Ectodermal cell (in vitro differentiated cells): ENCODE results near the gene TFB1M.

Experiments
- H3K27ac ChIP-seq: 2 replicates; pipeline ENCODE4 v1.7.0; 2013; ENCODE audit warnings: mild to moderate bottlenecking, low read depth, low read length; ENCODE audit not compliant: insufficient read depth, poor library complexity, severe bottlenecking
- H3K27me3 ChIP-seq: 2 replicates; pipeline ENCODE4 v1.7.0; 2013; ENCODE audit warnings: mild to moderate bottlenecking, low read length; ENCODE audit not compliant: insufficient read depth, control insufficient read depth, poor library complexity, severe bottlenecking
- H3K36me3 ChIP-seq: one replicate; pipeline ENCODE4 v1.7.0; 2013; ENCODE audit warnings: low read length; ENCODE audit not compliant: control insufficient read depth, insufficient read depth
- H3K4me1 ChIP-seq: one replicate; pipeline ENCODE4 v1.7.0; 2013; ENCODE audit warnings: low read length; ENCODE audit not compliant: control insufficient read depth, insufficient read depth
- H3K4me3 ChIP-seq: 2 replicates; pipeline ENCODE4 v1.7.0; 2013; ENCODE audit warnings: low read depth, low read length, control low read depth; ENCODE audit not compliant: insufficient read depth
- H3K9me3 ChIP-seq: 2 replicates; pipeline ENCODE4 v1.7.0; 2013; ENCODE audit warnings: mild to moderate bottlenecking, low read length, moderate library complexity; ENCODE audit not compliant: control insufficient read depth
- WGBS, 2 experiments: methylation state at CpG; one replicate each; pipeline ENCODE4 v1.1.7; 2013; ENCODE audit warnings: missing lambda C conversion rate in 2 of 2; 5-methylcytosine and 5-hydroxymethylcytosine counted together

Gene TFB1M

DNA sequence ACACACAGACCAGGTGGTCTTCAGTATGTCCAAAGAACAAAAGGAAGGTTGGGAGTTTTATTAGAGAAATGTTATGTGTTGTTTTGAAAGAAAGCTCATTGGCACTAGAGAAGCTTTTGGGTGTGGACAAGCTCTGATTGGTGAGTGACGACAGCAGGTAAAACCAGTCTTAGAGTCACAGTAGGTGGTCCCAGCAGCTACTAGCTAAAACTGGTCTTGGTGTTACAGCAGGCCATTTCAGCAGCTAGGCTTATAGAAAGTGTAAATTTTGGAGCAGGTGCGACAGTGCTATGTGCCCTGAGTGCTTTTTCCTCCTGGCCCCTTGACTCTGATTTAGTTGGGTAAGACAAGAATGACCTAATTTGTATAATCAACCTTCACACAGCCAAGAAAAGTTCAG lies 46.9 kb downstream of the TFB1M start:
- peaks cover 3% of the 10 kb centered on the region for H3K36me3 ChIP-seq
- 94 to 96% methylated on average over 2 of the region's 2 CpGs for WGBS, 2 experiments
- no peaks in the 10 kb centered on the region for H3K9me3 ChIP-seq
- H3K4me3 ChIP-seq = no peak overlapping the region
- no peaks in the 10 kb centered on the region for H3K27me3 ChIP-seq
- H3K4me1 ChIP-seq = peaks cover 12% of the 10 kb centered on the region
- no peak overlapping the region for H3K27ac ChIP-seq

DNA sequence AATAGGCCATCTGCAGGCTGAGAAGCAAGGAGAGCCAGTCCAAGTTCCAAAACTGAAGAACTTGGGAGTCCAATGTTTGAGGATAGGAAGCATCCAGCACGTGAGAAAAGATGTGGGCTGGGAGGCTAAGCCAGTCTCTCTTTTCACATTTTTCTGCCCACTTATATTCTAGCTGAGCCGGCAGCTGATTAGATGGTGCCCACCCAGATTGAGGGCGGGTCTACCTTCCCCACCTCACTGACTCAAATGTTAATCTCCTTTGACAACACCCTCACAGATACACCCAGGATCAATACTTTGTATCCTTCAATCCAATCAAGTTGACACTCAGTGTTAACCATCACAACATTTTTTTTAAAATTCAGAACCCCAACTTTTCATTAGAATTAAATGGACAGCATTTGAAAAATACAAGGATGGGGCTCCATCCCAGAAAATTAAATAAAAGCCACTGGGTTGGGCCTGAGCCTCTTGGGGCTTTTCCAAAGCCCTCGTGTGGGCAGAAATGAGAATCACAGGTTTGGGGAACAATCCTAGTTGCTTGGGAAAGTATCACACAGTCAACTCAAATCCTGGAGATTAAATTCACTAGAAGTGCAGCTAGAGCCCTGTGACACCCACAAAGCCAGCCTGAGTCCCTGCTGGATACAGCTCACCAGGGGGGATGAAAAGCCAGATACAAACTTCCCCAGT lies 48.3 kb downstream of the TFB1M start:
- Histone ChIP-seq H3K4me3 (no peak overlapping the region), H3K27me3 (no peaks in the 10 kb centered on the region), H3K36me3 (peaks cover 3% of the 10 kb centered on the region), H3K9me3 (no peaks in the 10 kb centered on the region), H3K4me1 (peaks cover 13% of the 10 kb centered on the region), H3K27ac (no peak overlapping the region)
- WGBS, 2 experiments = 92 to 94% methylated on average over 4 of the region's 4 CpGs

DNA sequence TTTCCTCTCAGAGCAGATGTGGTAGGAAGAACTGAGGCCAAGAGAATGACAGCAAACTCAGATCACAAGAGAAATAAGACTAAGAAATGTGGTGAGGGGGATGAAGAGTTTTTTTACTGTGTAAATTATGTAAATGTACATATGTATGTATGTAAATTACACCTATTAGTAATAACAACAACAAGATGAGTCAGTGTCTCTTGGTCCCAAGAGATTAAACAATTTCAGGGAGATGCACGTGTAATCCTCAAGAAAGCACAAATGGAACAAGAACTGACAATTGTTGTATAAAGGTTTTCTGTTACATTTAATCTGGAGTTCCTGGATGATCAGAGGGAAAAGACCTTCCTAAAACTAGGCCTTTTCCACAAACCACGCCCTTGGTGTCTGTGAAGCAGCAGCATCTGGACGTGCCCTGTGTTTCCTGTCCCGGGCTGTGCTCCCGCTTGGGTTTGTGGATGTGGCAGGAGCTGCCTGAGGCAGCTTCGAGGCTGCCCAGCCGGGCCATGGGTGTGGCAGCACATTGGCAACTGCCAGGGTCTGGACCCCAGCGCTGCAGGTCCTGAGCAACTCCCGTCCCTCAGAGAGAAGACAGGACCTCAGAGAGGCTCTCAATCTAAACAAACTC lies 49.5 kb downstream of the TFB1M start:
- H3K27ac ChIP-seq = no peak overlapping the region
- H3K4me3 ChIP-seq = no peak overlapping the region
- H3K9me3 ChIP-seq = no peaks in the 10 kb centered on the region
- 91 to 95% methylated on average over 9 of the region's 9 CpGs for WGBS, 2 experiments
- H3K27me3 ChIP-seq = no peaks in the 10 kb centered on the region
- peaks cover 3% of the 10 kb centered on the region for H3K36me3 ChIP-seq
- peaks cover 11% of the 10 kb centered on the region for H3K4me1 ChIP-seq

DNA sequence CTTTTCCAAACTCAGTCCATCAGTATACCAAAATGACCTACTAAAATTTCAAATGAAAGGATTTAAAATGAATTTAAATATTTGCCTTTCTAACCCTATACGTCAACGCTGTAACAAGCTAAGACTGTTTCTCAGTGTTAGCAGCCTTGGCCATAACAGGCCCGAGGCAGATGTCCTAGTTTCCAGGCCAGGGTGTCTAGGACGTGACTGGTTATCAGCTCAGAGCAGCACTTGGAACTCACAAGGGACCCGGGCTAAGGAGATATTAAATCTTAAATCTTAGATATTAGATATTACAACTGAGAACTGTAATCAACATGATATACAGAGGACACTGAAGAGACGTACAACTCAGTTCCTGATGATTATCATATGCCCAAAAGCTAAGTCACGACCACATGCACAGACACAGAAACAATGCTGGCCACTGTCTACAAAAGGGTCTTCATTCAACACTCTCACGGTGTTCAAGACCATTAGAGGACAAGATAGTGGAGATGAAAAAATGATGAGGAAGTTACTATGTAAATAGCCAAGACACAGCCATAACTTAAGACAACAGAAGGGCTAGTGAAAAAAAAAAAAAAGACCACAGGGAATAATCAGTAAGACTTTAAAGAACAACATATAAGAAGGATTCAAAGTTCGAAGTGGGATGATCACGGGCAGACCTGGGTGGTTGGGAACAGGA lies 50.8 kb downstream of the TFB1M start, which contains the start of gene CLDN20:
Gene CLDN20 (plus strand): TSS at position 641 of the 691 bp plus-strand sequence. CDS start 11,707 bp downstream, outside the sequence.
- H3K4me1 ChIP-seq = peaks cover 7% of the 10 kb centered on the region
- H3K27ac ChIP-seq = no peak within 1 kb of the TSS
- H3K9me3 ChIP-seq = no peaks in the 10 kb centered on the region
- WGBS, 2 experiments = 97 to 98% methylated on average over 9 to 10 of the region's 10 CpGs
- no peak within 1 kb of the TSS for H3K4me3 ChIP-seq
- no peaks in the 10 kb centered on the region for H3K27me3 ChIP-seq
- peaks cover 3% of the 10 kb centered on the region for H3K36me3 ChIP-seq

DNA sequence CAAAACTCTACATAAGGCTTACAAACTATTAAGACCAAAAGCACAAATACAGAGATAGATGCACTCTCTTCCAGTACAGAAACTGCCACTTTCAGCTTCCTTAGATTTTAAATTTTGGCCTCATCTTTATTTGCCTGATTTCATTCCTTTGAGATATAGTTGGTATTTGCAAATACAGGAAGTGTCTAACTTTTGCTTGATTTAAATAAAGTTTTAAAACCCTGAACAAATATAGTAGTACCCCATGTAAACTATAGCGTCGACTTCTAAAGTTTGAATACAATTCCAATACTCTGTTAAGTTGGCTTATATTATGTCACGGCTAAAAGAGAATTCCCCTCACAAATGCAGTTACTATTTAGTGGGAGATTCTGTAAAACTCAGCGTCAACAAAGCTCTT lies 51.6 kb downstream of the TFB1M start:
- Histone ChIP-seq H3K27ac (no peak overlapping the region), H3K4me1 (peaks cover 7% of the 10 kb centered on the region), H3K4me3 (no peak overlapping the region), H3K27me3 (no peaks in the 10 kb centered on the region), H3K9me3 (no peaks in the 10 kb centered on the region), H3K36me3 (peaks cover 10% of the 10 kb centered on the region)
- 93 to 98% methylated on average over 4 of the region's 4 CpGs for WGBS, 2 experiments

DNA sequence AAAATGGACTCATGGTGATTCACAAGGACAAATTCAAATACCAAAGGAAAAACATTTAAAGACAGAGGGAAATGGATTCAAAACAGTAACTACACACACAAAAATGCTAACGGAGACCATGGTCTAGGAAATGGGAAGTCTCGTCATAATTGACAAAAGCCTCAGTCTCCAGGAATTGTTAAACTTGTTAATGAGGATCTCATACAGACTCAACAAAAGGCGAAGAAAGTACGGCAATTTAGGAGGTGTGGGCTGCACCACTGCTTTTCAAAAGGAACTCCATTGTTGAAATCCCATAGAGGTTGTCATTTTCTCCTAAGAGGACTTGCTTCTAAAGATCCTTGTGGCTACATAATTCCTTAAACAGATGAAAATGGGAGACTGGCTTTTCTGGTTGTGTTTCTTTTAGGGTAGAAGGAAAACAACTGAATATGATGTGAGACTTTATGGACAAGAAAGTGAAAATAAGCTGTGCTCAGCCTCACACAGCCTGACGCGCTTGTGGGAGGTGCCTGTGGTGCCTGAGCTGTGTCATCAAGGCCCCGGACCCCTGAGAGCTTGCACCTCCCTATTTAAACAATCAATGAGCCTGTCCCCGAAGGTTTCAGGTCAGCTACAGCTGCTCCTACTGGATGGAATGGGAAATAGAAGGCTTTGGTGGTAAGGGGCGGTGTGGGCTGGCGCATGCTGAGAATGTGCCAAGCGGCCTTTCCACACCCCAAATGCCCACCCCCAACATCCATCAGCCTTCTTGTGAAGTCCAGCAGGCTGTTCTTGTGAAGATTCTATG lies 53.0 kb downstream of the TFB1M start:
- Histone ChIP-seq H3K27me3 (no peaks in the 10 kb centered on the region), H3K27ac (no peak overlapping the region), H3K9me3 (no peaks in the 10 kb centered on the region), H3K4me1 (peaks cover 7% of the 10 kb centered on the region), H3K4me3 (no peak overlapping the region), H3K36me3 (peaks cover 18% of the 10 kb centered on the region)
- WGBS, 2 experiments = 72 to 79% methylated on average over 7 to 9 of the region's 11 CpGs

DNA sequence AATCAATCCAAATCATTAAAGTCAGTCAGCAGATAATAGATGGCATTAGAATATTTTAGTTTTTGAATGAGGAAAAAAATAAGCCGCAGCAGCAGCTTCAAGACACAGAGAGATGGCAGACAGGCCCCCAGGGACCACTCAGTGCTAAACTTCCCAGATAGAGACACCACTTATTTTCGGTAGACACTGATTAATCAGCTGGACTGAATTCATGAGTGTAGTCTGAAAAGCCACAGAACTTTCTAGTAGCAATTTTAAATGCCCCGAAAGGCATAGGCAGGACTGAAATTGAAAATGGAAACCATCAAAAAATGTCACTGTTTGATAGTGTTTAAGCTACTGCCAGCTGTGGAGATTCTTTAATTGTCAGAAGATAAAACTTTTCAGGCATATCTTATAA lies 53.6 kb downstream of the TFB1M start:
- Histone ChIP-seq H3K4me3 (no peak overlapping the region), H3K4me1 (peaks cover 7% of the 10 kb centered on the region), H3K9me3 (no peaks in the 10 kb centered on the region), H3K27ac (no peak overlapping the region), H3K36me3 (peaks cover 20% of the 10 kb centered on the region), H3K27me3 (no peaks in the 10 kb centered on the region)
- WGBS, 2 experiments = 76 to 80% methylated on average over 3 of the region's 3 CpGs

DNA sequence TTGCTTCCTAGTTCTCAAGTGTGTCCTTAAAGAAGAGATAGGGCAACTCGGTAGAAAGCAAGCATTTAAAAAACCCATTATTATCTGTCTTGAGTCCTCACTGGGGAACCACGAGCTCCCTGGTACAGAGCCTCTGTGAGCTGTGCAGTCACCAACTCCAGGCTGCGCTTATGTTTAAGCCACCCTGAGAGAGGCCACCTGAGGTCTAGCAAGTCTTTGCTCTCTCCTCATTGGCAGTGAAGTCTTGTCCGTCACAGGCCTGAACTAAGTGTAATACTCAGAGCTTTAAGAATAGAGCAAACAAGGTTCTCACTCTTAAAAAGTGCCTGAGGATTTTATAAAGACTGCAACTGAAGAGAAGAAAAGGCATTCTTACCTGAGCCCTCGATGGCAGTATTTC lies 54.4 kb downstream of the TFB1M start:
- no peak overlapping the region for H3K4me3 ChIP-seq
- H3K27me3 ChIP-seq = no peaks in the 10 kb centered on the region
- H3K4me1 ChIP-seq = peaks cover 7% of the 10 kb centered on the region
- WGBS, 2 experiments = 95 to 96% methylated on average over 5 of the region's 5 CpGs
- no peaks in the 10 kb centered on the region for H3K9me3 ChIP-seq
- no peak overlapping the region for H3K27ac ChIP-seq
- peaks cover 26% of the 10 kb centered on the region for H3K36me3 ChIP-seq

DNA sequence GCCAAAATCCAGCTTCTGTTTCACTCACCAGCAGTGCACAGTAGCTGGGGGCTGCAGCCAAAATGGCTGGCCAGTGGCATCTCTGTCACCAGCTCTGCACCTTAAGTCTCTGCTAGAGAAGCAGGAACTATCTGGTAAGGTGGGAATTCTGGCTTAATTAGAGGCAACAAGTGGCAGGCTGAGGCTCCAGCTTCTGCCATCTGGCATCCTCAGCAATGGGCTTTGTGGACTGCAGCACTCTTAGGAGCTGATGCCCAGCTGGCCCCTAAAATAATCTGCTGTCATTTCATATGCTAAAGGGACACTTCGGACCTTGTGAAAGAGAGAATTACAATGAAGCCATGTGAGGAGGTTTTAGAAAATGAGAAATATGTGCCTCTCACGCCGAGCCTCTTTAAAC lies 55.1 kb downstream of the TFB1M start:
- H3K9me3 ChIP-seq = no peaks in the 10 kb centered on the region
- no peaks in the 10 kb centered on the region for H3K27me3 ChIP-seq
- no peak overlapping the region for H3K4me3 ChIP-seq
- peaks cover 7% of the 10 kb centered on the region for H3K4me1 ChIP-seq
- H3K27ac ChIP-seq = no peak overlapping the region
- peaks cover 33% of the 10 kb centered on the region for H3K36me3 ChIP-seq
- 89 to 94% methylated on average over 3 of the region's 3 CpGs for WGBS, 2 experiments

DNA sequence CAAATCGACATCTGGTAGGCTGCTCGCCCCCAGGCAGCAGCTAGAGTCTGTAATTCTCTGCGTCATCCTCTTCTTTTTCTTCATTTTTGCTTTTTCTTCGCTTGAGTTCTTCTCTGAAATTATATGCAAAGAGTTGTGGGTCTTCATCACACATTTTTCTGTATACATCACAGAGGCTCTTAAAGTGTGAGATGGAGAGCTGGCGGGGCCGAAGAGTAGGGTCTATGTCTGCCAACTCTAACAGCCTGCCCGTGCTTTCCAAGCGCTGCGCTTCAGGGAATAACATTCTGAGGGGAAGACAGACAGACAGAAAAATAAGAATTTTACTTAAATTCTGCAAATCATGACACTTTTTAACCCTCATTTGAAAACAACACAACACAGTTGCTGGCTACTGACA lies 56.5 kb downstream of the TFB1M start:
- Histone ChIP-seq H3K9me3 (no peaks in the 10 kb centered on the region), H3K27ac (no peak overlapping the region), H3K4me3 (no peak overlapping the region), H3K27me3 (no peaks in the 10 kb centered on the region), H3K36me3 (peaks cover 37% of the 10 kb centered on the region), H3K4me1 (peaks cover 17% of the 10 kb centered on the region)
- WGBS, 2 experiments = 95 to 98% methylated on average over 8 to 9 of the region's 9 CpGs
